Thoracic aorta (tissue), 2 donors: ENCODE results near the gene TUBG2. TPM values are rescaled to one million over a fixed set of nuclear protein-coding genes. Genes with fewer than 3 reads are reported as not detected.
A peak's percentile ranks its signal among the peaks of the same experiment; 100 is the strongest.
"Not testable (repeated sequence)": the region's sequence is repeated elsewhere in the genome, so short reads cannot be mapped to it uniquely, and the experiment has no call there.

Experiments
- ATAC-seq: fragments of 150-250 bp; one replicate; pipeline ENCODE4 v1.8.0; 2017; ENCODE audit warnings: low read depth; ENCODE audit not compliant: insufficient number of reproducible peaks, low FRiP score
- DNase-seq: peaks from one replicate; pipeline ENCODE4 v3.0.0-alpha.2; 2020; ENCODE audit warnings: low spot score
- H3K27ac ChIP-seq, 2 donors: fragments of 200-600 bp; sonication (generic); 1 replicate in 1 of 2; 2 replicates in 1 of 2; pipeline ENCODE4 v1.5.1; 2016; ENCODE audit warnings: mild to moderate bottlenecking in 2 of 2, moderate library complexity in 2 of 2
- H3K27me3 ChIP-seq: fragments of 200-600 bp; sonication (generic); replicated peaks from 2 replicates; pipeline ENCODE4 v1.6.0; 2016; ENCODE audit warnings: mild to moderate bottlenecking; ENCODE audit not compliant: insufficient read depth
- H3K36me3 ChIP-seq: fragments of 200-600 bp; sonication (generic); one replicate; pipeline ENCODE4 v1.5.1; 2016
- H3K4me1 ChIP-seq, 2 donors: fragments of 200-600 bp; sonication (generic); 1 replicate in 1 of 2; 2 replicates in 1 of 2; pipeline versions ENCODE4 v1.5.1 to v1.6.0; 2016; ENCODE audit warnings: low read depth in 2 of 2, mild to moderate bottlenecking in 1 of 2; ENCODE audit not compliant: control insufficient read depth in 1 of 2
- H3K4me3 ChIP-seq: fragments of 200-600 bp; sonication (generic); 2 replicates; pipeline ENCODE4 v1.5.1; 2016; ENCODE audit warnings: mild to moderate bottlenecking
- H3K9me3 ChIP-seq: fragments of 200-600 bp; sonication (generic); 2 replicates; pipeline ENCODE4 v1.5.1; 2016
- total RNA-seq, 2 donors: library from RNA; depleted of rRNA; stranded (reverse); fragments of >200 nt; gene quantifications; one replicate each; pipeline versions ENCODE4 v1.1.0 to v1.2.3, GENCODE V29; 2016
- TF ChIP-seq, protein P1 (sequence below): fragments of 200-600 bp; sonication (generic); IDR thresholded peaks from one replicate; pipeline ENCODE4 v1.5.1; 2019; ENCODE audit warnings: antibody characterized with exemption

The TUBG2 gene
- total RNA-seq, 2 donors from 2014 or later: 47.2 to 49.0 TPM

DNA sequence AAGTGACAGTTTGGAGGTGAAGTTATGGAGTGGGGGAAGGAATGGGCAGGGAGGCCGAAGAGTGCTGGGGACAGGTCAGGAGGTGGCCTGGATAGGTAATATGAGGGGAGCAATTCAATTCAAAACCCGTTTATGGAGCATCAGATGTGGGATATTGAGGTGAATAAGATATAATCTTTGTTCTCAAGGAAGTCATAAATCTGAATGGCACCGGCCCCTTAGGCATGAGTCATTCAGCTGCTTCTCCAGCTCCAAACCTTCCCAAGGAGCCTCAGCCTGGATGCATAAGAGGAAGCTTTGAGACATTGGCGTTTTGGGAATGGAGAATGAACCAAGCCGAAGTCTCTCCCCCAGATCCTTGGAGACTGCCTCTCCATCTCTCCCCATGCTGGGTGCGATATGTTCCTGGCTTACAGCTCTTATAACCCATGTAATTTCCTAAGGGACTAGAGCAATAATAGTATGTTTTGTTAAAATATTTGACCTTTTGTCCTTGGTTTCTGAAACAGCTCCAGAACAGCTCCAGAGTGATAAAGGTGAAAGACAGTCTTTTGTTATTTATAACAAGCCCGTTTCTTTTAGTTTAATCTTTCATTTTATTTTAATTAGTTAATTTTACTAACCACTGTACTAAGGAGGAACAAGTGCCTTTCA is 1.7 kb downstream of the TUBG2 start:
- no peak for ATAC-seq
- no peaks in the 10 kb centered on the region for H3K9me3 ChIP-seq
- peak overlapping the region; percentile 22 to 54 for H3K27ac ChIP-seq
- H3K4me1 ChIP-seq: peaks cover 13 to 29% of the 10 kb centered on the region in 2 donors
- no peaks in the 10 kb centered on the region for H3K27me3 ChIP-seq
- peaks cover 7% of the 10 kb centered on the region for H3K36me3 ChIP-seq
- TF ChIP-seq, protein P1, sequence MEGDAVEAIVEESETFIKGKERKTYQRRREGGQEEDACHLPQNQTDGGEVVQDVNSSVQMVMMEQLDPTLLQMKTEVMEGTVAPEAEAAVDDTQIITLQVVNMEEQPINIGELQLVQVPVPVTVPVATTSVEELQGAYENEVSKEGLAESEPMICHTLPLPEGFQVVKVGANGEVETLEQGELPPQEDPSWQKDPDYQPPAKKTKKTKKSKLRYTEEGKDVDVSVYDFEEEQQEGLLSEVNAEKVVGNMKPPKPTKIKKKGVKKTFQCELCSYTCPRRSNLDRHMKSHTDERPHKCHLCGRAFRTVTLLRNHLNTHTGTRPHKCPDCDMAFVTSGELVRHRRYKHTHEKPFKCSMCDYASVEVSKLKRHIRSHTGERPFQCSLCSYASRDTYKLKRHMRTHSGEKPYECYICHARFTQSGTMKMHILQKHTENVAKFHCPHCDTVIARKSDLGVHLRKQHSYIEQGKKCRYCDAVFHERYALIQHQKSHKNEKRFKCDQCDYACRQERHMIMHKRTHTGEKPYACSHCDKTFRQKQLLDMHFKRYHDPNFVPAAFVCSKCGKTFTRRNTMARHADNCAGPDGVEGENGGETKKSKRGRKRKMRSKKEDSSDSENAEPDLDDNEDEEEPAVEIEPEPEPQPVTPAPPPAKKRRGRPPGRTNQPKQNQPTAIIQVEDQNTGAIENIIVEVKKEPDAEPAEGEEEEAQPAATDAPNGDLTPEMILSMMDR: no peak
- H3K4me3 ChIP-seq: peak overlapping the region; percentile 33
- DNase-seq: no peak

DNA sequence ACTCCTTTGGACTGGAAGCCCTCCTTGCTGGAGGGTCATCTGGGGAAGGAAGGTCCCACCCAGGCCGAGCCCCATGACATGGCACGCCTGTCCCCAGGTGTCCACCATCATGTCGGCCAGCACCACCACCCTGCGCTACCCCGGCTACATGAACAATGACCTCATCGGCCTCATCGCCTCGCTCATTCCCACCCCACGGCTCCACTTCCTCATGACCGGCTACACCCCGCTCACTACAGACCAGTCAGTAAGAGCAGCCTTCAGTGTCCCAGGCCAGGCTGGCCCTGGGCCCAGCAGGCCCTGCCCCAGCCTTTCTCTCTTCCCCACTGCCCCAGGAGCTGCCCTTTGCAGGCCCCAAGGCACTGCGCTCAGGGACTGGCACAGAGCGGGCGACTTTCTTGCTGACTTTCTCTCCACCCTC is 6.5 kb downstream of the TUBG2 start:
- Histone ChIP-seq H3K4me1 (peaks cover 24 to 53% of the 10 kb centered on the region in 2 donors), H3K4me3 (no peak overlapping the region), H3K27me3 (no peaks in the 10 kb centered on the region), H3K36me3 (peaks cover 28% of the 10 kb centered on the region), H3K9me3 (no peaks in the 10 kb centered on the region), H3K27ac (peak overlapping the region; percentile 76 to 81)
- no peak for DNase-seq
- TF ChIP-seq, protein P1: no peak
- ATAC-seq: no peak

DNA sequence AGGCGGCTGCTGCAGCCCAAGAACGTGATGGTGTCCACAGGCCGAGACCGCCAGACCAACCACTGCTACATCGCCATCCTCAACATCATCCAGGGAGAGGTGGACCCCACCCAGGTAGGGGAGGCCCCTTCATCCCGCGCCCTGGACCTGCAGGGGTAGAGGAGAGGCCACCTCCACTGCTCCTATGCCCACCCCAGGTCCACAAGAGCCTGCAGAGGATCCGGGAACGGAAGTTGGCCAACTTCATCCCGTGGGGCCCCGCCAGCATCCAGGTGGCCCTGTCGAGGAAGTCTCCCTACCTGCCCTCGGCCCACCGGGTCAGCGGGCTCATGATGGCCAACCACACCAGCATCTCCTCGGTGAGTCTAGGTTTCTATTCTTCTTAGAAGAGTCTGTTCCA is 7.0 kb downstream of the TUBG2 start:
- H3K9me3 ChIP-seq, DNase-seq, ATAC-seq, H3K4me3 ChIP-seq, H3K27me3 ChIP-seq: not testable (repeated sequence)
- H3K27ac ChIP-seq: peak overlapping the region; percentile 76 to 81
- peaks cover 33% of the 10 kb centered on the region for H3K36me3 ChIP-seq
- H3K4me1 ChIP-seq: peaks cover 18 to 48% of the 10 kb centered on the region in 2 donors

DNA sequence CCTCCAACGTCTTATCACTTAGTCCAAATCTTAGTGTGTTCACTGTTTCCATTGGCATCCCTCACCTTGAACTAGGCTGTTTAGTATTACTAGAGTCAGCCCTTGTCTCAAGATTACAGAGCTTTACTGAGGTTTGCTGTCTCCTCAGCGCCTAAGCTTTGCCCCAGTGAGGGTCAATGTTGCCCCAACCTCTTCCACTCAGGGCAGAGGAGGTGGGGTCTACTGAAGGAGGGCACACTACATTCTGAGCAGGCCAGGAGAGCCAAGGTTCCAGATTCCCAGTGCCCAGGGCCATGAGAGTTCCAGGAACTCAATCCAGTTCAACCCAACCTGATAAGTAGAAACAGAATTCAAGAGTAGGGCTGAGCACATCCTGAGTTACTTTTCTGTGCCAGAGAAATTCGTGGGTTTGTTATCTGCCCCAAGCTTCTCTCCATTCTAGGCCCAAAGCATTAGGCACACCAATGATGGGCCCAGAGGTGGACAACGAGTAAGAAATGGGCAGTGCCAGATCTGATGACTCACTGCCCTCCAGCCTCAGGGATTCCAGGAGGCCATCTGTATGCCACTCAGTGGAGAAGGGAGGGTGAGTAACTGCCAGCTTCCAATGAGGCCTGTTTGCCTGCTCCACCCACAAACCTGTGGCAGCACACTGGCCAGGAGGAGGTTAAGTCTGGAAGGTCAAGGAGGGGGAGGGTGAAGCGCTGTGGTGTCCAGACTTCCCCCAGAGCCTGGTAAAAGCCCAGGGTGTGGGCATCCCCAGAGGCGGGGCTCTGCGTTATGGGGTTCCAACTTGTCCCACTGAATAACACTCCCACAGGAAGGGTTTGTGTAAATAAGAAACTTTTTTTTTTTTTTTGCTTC is 8.2 kb downstream of the TUBG2 start:
- H3K4me1 ChIP-seq: peaks cover 18 to 46% of the 10 kb centered on the region in 2 donors

DNA sequence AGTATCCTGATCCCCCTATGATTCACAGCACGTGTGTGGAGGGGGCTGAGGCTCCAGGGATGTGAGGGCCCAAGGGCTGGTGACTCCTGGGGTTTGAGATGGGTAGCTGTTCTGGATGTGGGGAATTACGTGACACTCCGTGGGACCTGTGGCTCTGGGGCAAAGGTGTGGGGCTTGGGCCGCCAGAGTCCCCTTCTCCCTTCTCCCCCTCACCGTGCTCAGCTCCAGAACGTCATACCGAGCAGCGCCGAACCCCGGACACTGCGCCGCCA is 10.6 kb downstream of the TUBG2 start:
- Histone ChIP-seq H3K4me1 (peaks cover 34 to 70% of the 10 kb centered on the region in 2 donors), H3K36me3 (peaks cover 51% of the 10 kb centered on the region)

More for the DNA sequence above, 8.2 kb downstream of the TUBG2 start:
- H3K36me3 ChIP-seq: peaks cover 44% of the 10 kb centered on the region
- TF ChIP-seq, protein P1: no peak
- DNase-seq: no peak
- no peaks in the 10 kb centered on the region for H3K27me3 ChIP-seq
- H3K27ac ChIP-seq: peak overlapping the region; percentile 76 to 81
- ATAC-seq: peak; percentile 76
- H3K4me3 ChIP-seq: no peak overlapping the region
- H3K9me3 ChIP-seq: no peaks in the 10 kb centered on the region

More for the DNA sequence above, 10.6 kb downstream of the TUBG2 start:
- H3K27me3 ChIP-seq: no peaks in the 10 kb centered on the region
- TF ChIP-seq, protein P1: no peak
- H3K27ac ChIP-seq: peak overlapping the region; percentile 66 to 81
- no peaks in the 10 kb centered on the region for H3K9me3 ChIP-seq
- no peak for DNase-seq
- no peak overlapping the region for H3K4me3 ChIP-seq
- no peak for ATAC-seq
